ENCODE measurements around the gene JARID2. TPM values are rescaled to one million over a fixed set of nuclear protein-coding genes. Genes with fewer than 3 reads are reported as not detected.

The JARID2 gene
- total RNA-seq, 2 experiments from 2014 or later: 25.4 to 25.5 TPM

DNA sequence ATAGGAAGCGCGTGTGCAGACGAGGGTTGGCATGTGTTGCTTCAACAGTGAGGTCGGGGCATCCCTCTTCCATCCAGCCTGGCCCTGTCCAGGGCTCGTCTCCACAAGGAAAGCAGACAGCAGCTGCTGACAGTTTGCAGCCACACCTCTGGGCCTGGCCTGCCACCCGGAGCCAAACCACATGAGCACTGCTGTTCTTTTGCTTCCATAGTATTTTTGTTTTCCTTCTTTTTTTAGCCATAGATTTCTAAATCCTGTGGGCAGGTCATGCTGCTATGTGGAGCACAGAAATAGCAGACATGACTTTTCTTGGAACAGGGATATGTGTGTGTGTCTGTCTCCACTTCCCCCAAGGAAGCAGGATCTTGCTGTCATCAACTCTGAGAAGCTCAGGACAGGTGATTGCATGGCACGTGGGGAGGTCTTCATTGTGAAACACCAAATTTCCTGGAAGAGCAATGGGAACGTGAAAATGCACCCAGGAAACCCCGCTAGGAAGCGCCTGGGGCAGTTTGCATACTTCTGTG lies 249.6 kb downstream of the JARID2 start:
- no peak for ATAC-seq
- Mint-ChIP-seq H3K4me1 (ENCODE audit: low read depth) (peaks cover 25% of the 10 kb centered on the region), H3K9me3 (no peaks in the 10 kb centered on the region), H3K4me3 (no peak overlapping the region), H3K27me3 (no peaks in the 10 kb centered on the region), H3K27ac (peak overlapping the region; percentile 27), H3K36me3 (ENCODE audit: low read depth) (peaks cover 41% of the 10 kb centered on the region)
- intact Hi-C loops (cut with micrococcal nuclease): no loop called here
- TF ChIP-seq, protein P1, sequence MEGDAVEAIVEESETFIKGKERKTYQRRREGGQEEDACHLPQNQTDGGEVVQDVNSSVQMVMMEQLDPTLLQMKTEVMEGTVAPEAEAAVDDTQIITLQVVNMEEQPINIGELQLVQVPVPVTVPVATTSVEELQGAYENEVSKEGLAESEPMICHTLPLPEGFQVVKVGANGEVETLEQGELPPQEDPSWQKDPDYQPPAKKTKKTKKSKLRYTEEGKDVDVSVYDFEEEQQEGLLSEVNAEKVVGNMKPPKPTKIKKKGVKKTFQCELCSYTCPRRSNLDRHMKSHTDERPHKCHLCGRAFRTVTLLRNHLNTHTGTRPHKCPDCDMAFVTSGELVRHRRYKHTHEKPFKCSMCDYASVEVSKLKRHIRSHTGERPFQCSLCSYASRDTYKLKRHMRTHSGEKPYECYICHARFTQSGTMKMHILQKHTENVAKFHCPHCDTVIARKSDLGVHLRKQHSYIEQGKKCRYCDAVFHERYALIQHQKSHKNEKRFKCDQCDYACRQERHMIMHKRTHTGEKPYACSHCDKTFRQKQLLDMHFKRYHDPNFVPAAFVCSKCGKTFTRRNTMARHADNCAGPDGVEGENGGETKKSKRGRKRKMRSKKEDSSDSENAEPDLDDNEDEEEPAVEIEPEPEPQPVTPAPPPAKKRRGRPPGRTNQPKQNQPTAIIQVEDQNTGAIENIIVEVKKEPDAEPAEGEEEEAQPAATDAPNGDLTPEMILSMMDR (IDR thresholded peaks at IDR 0.05): no peak
- CTCF ChIA-PET: no interaction called here
- DNase-seq: no peak
- POLR2A ChIA-PET: no interaction called here

DNA sequence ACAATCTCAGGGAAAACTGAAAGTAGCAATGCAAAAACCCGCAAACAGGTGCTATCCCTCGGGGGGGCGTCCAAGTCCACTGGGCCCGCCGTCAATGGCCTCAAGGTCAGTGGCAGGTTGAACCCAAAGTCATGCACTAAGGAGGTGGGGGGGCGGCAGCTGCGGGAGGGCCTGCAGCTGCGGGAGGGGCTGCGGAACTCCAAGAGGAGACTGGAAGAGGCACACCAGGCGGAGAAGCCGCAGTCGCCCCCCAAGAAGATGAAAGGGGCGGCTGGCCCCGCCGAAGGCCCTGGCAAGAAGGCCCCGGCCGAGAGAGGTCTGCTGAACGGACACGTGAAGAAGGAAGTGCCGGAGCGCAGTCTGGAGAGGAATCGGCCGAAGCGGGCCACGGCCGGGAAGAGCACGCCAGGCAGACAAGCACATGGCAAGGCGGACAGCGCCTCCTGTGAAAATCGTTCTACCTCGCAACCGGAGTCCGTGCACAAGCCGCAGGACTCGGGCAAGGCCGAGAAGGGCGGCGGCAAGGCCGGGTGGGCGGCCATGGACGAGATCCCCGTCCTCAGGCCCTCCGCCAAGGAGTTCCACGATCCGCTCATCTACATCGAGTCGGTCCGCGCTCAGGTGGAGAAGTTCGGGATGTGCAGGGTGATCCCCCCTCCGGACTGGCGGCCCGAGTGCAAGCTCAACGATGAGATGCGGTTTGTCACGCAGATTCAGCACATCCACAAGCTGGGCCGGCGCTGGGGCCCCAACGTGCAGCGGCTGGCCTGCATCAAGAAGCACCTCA lies 250.7 kb downstream of the JARID2 start:
- intact Hi-C loops (cut with micrococcal nuclease): no loop called here
- H3K9me3 Mint-ChIP-seq: no peaks in the 10 kb centered on the region
- ChIA-PET POLR2A (no interaction called here), CTCF (no interaction called here)
- peaks cover 16% of the 10 kb centered on the region for H3K4me1 Mint-ChIP-seq (ENCODE audit: low read depth)
- H3K27me3 Mint-ChIP-seq: no peaks in the 10 kb centered on the region
- TF ChIP-seq, protein P1 (IDR thresholded peaks at IDR 0.05): no peak
- no peak overlapping the region for H3K27ac Mint-ChIP-seq
- H3K4me3 Mint-ChIP-seq: no peak overlapping the region
- ATAC-seq (no peak), DNase-seq (no peak)
- H3K36me3 Mint-ChIP-seq (ENCODE audit: low read depth): peaks cover 43% of the 10 kb centered on the region

DNA sequence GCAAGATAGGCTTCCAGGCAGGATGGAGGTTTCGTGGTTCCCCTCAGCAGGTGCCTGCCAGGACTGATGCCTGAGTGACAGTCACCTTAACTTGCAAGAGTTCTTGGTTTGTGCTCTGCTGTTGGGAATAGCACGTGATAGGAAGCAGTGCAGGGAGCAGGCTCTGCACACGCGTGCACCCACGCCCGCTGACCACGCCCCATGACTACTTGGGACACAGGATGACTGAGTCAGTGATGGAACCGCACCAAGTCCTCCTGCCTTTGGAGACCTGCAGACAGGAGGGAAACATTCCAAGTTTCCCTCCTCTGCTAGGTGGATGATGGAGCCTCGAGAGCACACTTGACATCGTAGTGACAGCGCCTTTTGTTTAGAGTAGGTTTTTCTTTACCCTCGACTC lies 252.8 kb downstream of the JARID2 start:
- ChIA-PET POLR2A (no interaction called here), CTCF (no interaction called here)
- Mint-ChIP-seq H3K9me3 (no peaks in the 10 kb centered on the region), H3K4me3 (no peak overlapping the region), H3K27me3 (no peaks in the 10 kb centered on the region), H3K4me1 (ENCODE audit: low read depth) (peaks cover 4% of the 10 kb centered on the region), H3K36me3 (ENCODE audit: low read depth) (peaks cover 34% of the 10 kb centered on the region), H3K27ac (no peak overlapping the region)
- TF ChIP-seq, protein P1 (IDR thresholded peaks at IDR 0.05): no peak
- ATAC-seq: no peak
- DNase-seq: no peak
- intact Hi-C loops (cut with micrococcal nuclease): no loop called here

DNA sequence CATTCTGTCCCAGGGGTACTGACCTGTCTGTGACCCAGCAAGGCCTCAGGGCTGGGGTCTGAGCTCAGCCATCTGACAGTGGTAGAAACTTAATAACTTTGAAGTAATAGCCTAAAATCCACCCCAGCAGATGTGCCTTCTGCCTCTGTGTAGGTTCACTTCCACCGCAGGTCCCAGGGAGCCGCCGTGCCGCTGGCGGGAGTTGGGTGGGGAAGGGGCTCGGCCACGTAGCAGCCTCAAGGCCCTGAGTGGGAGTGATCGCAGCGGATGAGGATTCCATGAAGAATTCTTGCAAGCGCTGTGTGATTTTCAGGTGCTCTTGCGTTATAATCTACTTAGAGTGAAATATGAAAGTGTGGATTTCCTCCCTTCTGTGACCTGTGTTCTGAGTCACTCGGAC lies 253.3 kb downstream of the JARID2 start:
- ATAC-seq (no peak), DNase-seq (no peak)
- Mint-ChIP-seq H3K4me1 (ENCODE audit: low read depth) (peaks cover 4% of the 10 kb centered on the region), H3K9me3 (no peaks in the 10 kb centered on the region), H3K4me3 (no peak overlapping the region), H3K27me3 (no peaks in the 10 kb centered on the region), H3K27ac (no peak overlapping the region), H3K36me3 (ENCODE audit: low read depth) (peaks cover 35% of the 10 kb centered on the region)
- intact Hi-C loops (cut with micrococcal nuclease): no loop called here
- TF ChIP-seq, protein P1 (IDR thresholded peaks at IDR 0.05): no peak
- ChIA-PET POLR2A (no interaction called here), CTCF (no interaction called here)

DNA sequence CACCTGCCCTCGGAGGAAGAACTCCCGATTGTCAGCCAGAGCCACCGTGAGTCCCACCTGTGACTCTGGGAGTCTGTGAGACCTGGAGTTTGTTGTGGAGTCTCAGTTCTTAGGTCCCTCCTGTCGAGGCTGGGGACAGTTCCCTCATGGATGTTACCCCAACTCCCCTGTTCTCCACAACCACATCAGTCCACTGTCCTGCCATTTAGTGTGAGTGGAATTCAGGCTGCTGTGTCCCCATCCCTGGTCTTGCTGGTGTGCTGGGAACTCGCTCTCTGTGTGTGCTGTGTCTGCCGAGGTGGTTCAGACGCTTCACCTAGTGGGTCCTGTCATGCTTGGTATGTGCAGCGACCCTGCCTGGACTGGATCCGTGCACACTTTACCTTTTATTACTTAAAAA lies 253.7 kb downstream of the JARID2 start:
- intact Hi-C loops (cut with micrococcal nuclease): no loop called here
- Mint-ChIP-seq H3K4me1 (ENCODE audit: low read depth) (peaks cover 4% of the 10 kb centered on the region), H3K27me3 (no peaks in the 10 kb centered on the region), H3K27ac (no peak overlapping the region), H3K36me3 (ENCODE audit: low read depth) (peaks cover 35% of the 10 kb centered on the region), H3K4me3 (no peak overlapping the region), H3K9me3 (no peaks in the 10 kb centered on the region)
- CTCF ChIA-PET: no interaction called here
- POLR2A ChIA-PET: no interaction called here
- TF ChIP-seq, protein P1 (IDR thresholded peaks at IDR 0.05): no peak
- DNase-seq (no peak), ATAC-seq (no peak)
